Measurements from ENCODE around the gene EMC8.
"Not testable (repeated sequence)": the region's sequence is repeated elsewhere in the genome, so short reads cannot be mapped to it uniquely, and the experiment has no call there.

EMC8 gene

DNA sequence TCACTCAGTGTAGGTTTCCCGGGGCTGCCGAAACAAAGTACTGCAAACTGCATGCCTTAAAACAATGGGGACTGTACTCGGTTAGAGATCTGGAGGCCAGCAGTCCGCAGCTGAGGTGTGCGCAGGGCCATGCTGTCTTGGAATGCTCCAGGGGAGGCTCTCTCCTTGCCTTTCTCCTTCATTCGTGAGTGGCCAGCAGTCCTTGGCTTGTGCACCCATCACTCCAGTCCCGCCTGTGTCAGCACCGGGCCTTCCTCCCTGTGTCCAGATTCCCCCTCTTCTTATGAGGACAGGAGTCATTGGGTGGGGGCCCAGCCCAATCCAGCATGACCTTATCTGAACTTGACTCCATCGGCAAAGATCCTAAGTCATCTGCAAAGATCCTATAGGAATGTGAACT is 43.5 kb upstream of the EMC8 start:
- DNase-seq, result no peak
- Histone ChIP-seq H3K4me1 (ENCODE audit: control insufficient read depth, insufficient read depth, low read length, poor library complexity, severe bottlenecking) (no peaks in the 10 kb centered on the region), H3K9me3 (ENCODE audit: control insufficient read depth, low read length) (no peaks in the 10 kb centered on the region), H3K36me3 (ENCODE audit: control insufficient read depth, insufficient read depth, low read length) (no peaks in the 10 kb centered on the region), H3K4me3 (ENCODE audit: insufficient read depth, low read depth, low read length, poor library complexity, severe bottlenecking) (no peak overlapping the region), H3K27ac (ENCODE audit: insufficient read depth, low read length, poor library complexity, severe bottlenecking) (no peak overlapping the region), H3K27me3 (replicated peaks; ENCODE audit: control insufficient read depth, insufficient read depth, low read length, poor library complexity, severe bottlenecking) (no peaks in the 10 kb centered on the region)

DNA sequence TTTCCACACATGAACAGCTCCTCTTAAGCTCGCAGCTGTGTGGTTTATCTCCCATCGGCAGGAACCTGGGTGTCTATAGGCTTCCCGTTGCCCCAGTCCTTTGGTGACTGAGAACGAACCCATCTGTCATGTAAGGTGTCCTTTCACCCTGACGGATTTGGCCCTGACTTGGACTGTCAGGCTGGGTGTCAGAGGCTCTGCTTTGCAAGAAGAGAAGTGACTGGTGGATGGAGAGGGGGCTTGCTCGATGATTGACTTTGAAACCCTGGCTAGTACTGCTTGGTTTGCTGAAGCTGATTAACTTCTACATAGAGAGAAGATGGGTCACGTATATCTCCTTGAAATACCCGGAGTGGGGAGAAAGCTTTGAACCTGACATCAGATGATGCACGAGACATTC is 43.1 kb upstream of the EMC8 start:
- DNase-seq, result no peak
- Histone ChIP-seq H3K4me3 (ENCODE audit: insufficient read depth, low read depth, low read length, poor library complexity, severe bottlenecking) (no peak overlapping the region), H3K36me3 (ENCODE audit: control insufficient read depth, insufficient read depth, low read length) (no peaks in the 10 kb centered on the region), H3K9me3 (ENCODE audit: control insufficient read depth, low read length) (no peaks in the 10 kb centered on the region), H3K27ac (ENCODE audit: insufficient read depth, low read length, poor library complexity, severe bottlenecking) (no peak overlapping the region), H3K4me1 (ENCODE audit: control insufficient read depth, insufficient read depth, low read length, poor library complexity, severe bottlenecking) (no peaks in the 10 kb centered on the region), H3K27me3 (replicated peaks; ENCODE audit: control insufficient read depth, insufficient read depth, low read length, poor library complexity, severe bottlenecking) (no peaks in the 10 kb centered on the region)

DNA sequence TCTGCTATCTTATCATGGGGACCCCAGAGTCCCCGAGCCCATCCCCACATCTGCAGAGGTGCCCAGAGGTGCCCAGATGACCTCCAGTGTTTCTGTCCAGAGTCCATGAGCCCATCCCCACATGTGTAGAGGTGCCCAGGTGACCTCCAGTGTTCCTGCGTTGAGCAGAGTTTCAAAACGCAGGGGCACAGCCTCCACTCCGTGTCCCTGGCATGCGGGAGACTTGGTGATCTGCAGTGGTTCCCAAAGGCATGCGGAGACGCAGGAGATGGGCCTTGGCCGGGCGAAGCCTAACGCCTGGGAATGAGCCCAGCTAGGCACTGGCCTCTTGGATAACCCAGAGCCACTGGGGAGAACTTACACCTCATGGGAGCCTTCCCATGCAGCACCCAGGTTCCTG is 41.5 kb upstream of the EMC8 start:
- Histone ChIP-seq H3K4me3 (ENCODE audit: insufficient read depth, low read depth, low read length, poor library complexity, severe bottlenecking) (no peak overlapping the region), H3K27me3 (replicated peaks; ENCODE audit: control insufficient read depth, insufficient read depth, low read length, poor library complexity, severe bottlenecking) (no peaks in the 10 kb centered on the region), H3K4me1 (ENCODE audit: control insufficient read depth, insufficient read depth, low read length, poor library complexity, severe bottlenecking) (no peaks in the 10 kb centered on the region), H3K36me3 (ENCODE audit: control insufficient read depth, insufficient read depth, low read length) (no peaks in the 10 kb centered on the region), H3K9me3 (ENCODE audit: control insufficient read depth, low read length) (no peaks in the 10 kb centered on the region), H3K27ac (ENCODE audit: insufficient read depth, low read length, poor library complexity, severe bottlenecking) (no peak overlapping the region)
- DNase-seq, result no peak

DNA sequence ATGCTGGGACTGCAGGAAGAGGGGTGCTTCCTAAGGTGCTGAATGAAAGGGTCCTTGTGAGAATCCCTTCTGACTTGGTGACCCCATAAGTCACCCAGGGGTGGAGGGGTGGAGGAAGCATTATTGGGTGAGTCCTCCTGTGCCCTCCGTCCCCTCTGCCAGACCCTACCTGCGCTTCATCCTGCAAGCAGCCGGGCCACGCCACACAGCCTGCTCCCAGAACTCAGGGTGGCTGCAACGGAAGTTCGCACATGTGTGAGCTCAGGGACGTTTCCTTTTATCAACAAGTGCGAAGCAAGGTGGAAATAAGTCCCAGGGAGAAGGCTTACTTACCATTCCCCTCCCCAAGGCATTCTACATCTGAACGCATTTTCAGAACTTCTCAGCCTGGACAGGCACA is 41.1 kb upstream of the EMC8 start:
- Histone ChIP-seq H3K36me3 (ENCODE audit: control insufficient read depth, insufficient read depth, low read length) (no peaks in the 10 kb centered on the region), H3K4me3 (ENCODE audit: insufficient read depth, low read depth, low read length, poor library complexity, severe bottlenecking) (no peak overlapping the region), H3K27ac (ENCODE audit: insufficient read depth, low read length, poor library complexity, severe bottlenecking) (no peak overlapping the region), H3K27me3 (replicated peaks; ENCODE audit: control insufficient read depth, insufficient read depth, low read length, poor library complexity, severe bottlenecking) (no peaks in the 10 kb centered on the region), H3K4me1 (ENCODE audit: control insufficient read depth, insufficient read depth, low read length, poor library complexity, severe bottlenecking) (no peaks in the 10 kb centered on the region), H3K9me3 (ENCODE audit: control insufficient read depth, low read length) (no peaks in the 10 kb centered on the region)
- DNase-seq, result no peak

DNA sequence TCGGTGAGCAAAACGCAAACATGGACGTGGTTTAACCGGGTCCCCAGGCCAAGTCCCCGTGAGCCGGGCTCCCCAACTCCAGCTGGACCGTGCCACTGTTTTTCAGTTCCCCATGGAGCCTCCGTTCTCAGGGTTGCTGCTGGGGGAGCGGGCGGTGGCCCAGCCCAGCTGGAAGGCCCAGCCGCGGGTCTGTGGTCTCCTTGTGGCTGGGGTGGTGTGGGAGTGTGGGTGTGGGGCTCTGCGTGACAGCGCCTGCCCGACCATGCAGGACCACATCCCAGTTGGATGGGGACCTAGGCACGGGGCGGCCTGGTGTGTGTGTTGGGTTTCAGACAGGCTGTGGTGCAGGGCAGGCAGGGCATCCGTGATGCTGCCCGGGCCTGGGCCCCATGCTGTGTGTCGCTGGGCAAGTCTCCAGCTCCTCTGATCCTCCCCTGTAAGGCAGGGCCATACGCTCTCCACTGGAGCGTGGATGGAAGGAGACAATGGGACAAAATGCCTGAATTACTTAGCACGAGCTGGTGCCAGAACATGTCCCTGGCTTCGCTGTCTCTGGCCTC is 40.4 kb upstream of the EMC8 start:
- no peaks in the 10 kb centered on the region for H3K4me1 ChIP-seq (ENCODE audit: control insufficient read depth, insufficient read depth, low read length, poor library complexity, severe bottlenecking)
- no peaks in the 10 kb centered on the region for H3K9me3 ChIP-seq (ENCODE audit: control insufficient read depth, low read length)
- no peak for DNase-seq
- H3K27me3 ChIP-seq (replicated peaks; ENCODE audit: control insufficient read depth, insufficient read depth, low read length, poor library complexity, severe bottlenecking), result no peaks in the 10 kb centered on the region
- H3K4me3 ChIP-seq (ENCODE audit: insufficient read depth, low read depth, low read length, poor library complexity, severe bottlenecking), result no peak overlapping the region
- no peak overlapping the region for H3K27ac ChIP-seq (ENCODE audit: insufficient read depth, low read length, poor library complexity, severe bottlenecking)
- H3K36me3 ChIP-seq (ENCODE audit: control insufficient read depth, insufficient read depth, low read length), result no peaks in the 10 kb centered on the region

DNA sequence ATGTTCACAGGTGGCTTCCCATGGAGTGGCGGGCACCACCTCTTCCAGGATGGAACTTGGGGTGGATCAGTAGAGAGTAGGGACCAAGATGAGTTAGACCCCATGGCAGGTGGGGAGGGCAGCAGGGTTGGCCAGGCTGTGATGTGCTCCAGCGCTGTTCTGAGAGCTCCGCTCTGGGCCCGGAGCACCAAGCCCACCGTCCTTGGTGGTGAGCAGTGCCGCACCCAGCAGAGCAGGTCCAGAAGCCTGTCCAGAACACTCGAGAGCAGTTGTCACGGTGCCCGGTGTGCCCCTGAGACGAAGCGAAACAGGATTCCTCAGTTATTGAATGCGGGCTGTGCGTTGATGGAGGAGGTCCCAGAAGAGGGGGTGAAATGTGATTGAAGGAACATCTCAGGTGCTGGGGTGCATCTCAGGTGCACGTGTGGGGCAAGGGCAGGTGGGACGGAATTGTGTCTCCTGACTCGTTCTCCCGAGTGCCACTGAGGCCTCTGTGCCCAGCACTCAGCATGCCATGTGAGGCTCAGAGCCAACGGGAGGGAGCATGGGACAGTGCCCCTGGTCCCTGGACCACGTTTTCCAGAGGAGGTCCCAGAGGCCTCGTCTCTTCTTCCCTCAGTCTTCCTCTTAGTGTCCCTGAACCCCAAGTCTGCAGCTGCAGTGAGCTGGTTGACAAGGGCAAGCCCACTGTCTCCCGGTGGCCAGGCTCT is 39.7 kb upstream of the EMC8 start:
- no peak overlapping the region for H3K4me3 ChIP-seq (ENCODE audit: insufficient read depth, low read depth, low read length, poor library complexity, severe bottlenecking)
- H3K27ac ChIP-seq (ENCODE audit: insufficient read depth, low read length, poor library complexity, severe bottlenecking), result no peak overlapping the region
- no peaks in the 10 kb centered on the region for H3K27me3 ChIP-seq (replicated peaks; ENCODE audit: control insufficient read depth, insufficient read depth, low read length, poor library complexity, severe bottlenecking)
- no peaks in the 10 kb centered on the region for H3K4me1 ChIP-seq (ENCODE audit: control insufficient read depth, insufficient read depth, low read length, poor library complexity, severe bottlenecking)
- H3K36me3 ChIP-seq (ENCODE audit: control insufficient read depth, insufficient read depth, low read length), result no peaks in the 10 kb centered on the region
- no peaks in the 10 kb centered on the region for H3K9me3 ChIP-seq (ENCODE audit: control insufficient read depth, low read length)
- no peak for DNase-seq

DNA sequence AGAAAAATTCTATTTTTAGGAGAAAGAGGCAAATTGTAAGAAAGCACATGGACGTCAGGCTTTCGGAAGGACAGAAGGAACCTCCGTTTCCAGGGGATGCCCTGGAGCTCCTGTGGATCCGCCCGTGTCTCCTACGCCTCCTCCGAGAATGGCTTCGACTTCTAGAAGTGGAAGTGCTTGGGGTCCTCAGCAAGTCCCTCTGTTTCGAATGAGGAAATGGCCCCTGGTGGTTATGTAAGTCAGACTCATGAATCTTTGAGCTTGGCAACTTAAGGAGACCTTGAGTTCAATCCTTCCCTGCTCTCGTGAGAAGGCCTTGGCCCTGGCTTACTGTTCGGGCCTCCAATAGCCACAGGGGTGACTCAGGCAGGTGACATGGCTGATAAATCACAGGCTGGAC is 39.0 kb upstream of the EMC8 start:
- Histone ChIP-seq H3K4me1 (ENCODE audit: control insufficient read depth, insufficient read depth, low read length, poor library complexity, severe bottlenecking) (no peaks in the 10 kb centered on the region), H3K36me3 (ENCODE audit: control insufficient read depth, insufficient read depth, low read length) (no peaks in the 10 kb centered on the region), H3K4me3 (ENCODE audit: insufficient read depth, low read depth, low read length, poor library complexity, severe bottlenecking) (no peak overlapping the region), H3K27ac (ENCODE audit: insufficient read depth, low read length, poor library complexity, severe bottlenecking) (no peak overlapping the region), H3K27me3 (replicated peaks; ENCODE audit: control insufficient read depth, insufficient read depth, low read length, poor library complexity, severe bottlenecking) (no peaks in the 10 kb centered on the region), H3K9me3 (ENCODE audit: control insufficient read depth, low read length) (no peaks in the 10 kb centered on the region)
- DNase-seq, result no peak

DNA sequence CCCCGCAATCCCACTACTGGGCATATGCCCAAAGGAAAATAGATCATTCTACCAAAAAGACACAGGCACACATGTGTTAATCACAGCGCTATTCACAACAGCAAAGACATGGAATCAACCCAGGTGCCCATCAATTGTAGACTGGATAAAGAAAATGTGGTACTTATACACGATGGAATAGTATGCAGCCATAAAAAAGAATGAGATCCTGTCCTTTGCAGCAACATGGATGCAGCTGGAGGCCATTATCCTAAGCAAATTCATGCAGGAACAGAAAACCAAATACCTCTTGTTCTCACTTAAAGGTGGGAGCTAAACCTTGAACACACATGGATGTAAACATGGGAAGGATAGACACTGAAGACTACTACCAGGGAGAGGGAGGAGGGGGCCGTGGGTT is 38.3 kb upstream of the EMC8 start:
- not testable (repeated sequence) for DNase-seq; H3K4me3 ChIP-seq (ENCODE audit: insufficient read depth, low read depth, low read length, poor library complexity, severe bottlenecking); H3K4me1 ChIP-seq (ENCODE audit: control insufficient read depth, insufficient read depth, low read length, poor library complexity, severe bottlenecking); H3K27ac ChIP-seq (ENCODE audit: insufficient read depth, low read length, poor library complexity, severe bottlenecking); H3K27me3 ChIP-seq (replicated peaks; ENCODE audit: control insufficient read depth, insufficient read depth, low read length, poor library complexity, severe bottlenecking); H3K36me3 ChIP-seq (ENCODE audit: control insufficient read depth, insufficient read depth, low read length); H3K9me3 ChIP-seq (ENCODE audit: control insufficient read depth, low read length)

DNA sequence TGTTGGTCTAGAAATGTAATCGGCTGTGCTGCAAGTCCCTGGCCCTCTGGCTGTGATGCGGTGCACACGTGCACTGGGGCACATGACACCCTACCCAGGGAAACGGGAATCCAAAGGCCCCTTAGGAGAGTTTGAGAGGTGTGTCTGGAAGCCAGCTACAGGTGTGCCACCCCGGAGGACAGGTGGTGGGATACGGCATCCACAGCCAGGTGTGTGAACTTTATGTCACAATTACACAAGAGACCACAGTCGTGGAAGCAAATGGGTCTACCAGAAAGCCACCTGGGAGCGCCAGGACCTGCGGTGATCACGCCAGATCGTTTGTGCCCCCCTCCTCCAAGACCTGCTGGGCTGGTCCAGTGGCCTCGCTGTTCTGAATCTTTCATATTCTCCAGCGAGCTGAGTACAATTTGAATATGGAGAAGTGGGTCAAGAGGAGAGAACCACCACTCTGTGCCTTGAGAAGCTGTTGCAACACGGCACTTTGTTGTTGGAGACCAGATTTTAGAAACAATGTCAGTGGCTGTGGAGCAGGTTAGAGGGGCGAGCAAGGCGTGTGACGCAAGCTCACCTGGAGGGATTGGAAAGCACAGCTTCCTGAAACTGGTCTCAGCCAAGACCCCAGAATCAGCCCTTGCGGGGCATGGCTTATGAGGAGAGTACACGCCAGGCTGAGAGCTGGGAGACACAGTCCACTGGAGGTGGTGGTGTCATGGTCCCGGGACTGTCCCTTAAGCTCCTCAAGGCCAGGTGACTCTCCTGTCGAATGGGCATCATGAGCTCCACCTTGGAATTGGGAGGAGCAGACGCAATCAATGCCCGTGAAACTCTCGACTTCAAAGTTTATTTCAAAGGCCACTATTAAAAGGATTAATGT is 37.6 kb upstream of the EMC8 start:
- no peak for DNase-seq
- Histone ChIP-seq H3K36me3 (ENCODE audit: control insufficient read depth, insufficient read depth, low read length) (no peaks in the 10 kb centered on the region), H3K4me3 (ENCODE audit: insufficient read depth, low read depth, low read length, poor library complexity, severe bottlenecking) (no peak overlapping the region), H3K27ac (ENCODE audit: insufficient read depth, low read length, poor library complexity, severe bottlenecking) (no peak overlapping the region), H3K4me1 (ENCODE audit: control insufficient read depth, insufficient read depth, low read length, poor library complexity, severe bottlenecking) (no peaks in the 10 kb centered on the region), H3K27me3 (replicated peaks; ENCODE audit: control insufficient read depth, insufficient read depth, low read length, poor library complexity, severe bottlenecking) (no peaks in the 10 kb centered on the region), H3K9me3 (ENCODE audit: control insufficient read depth, low read length) (no peaks in the 10 kb centered on the region)
